Activated CD4-positive, alpha-beta T cell treated with anti-CD3 and anti-CD28 coated beads, Interleukin-2, Interleukin-6, amounts not matched to agents 100 ng/mL and 50 ng/mL, durations not matched to agents 16 hours and 8 hours (primary cell): ENCODE results near the gene GNAT2.
"Not testable (repeated sequence)": the region's sequence is repeated elsewhere in the genome, so short reads cannot be mapped to it uniquely, and the experiment has no call there.

Experiments used
- DNase-seq: peaks from one replicate; pipeline ENCODE4 v3.0.0-alpha.2; 2020

The GNAT2 gene

DNA sequence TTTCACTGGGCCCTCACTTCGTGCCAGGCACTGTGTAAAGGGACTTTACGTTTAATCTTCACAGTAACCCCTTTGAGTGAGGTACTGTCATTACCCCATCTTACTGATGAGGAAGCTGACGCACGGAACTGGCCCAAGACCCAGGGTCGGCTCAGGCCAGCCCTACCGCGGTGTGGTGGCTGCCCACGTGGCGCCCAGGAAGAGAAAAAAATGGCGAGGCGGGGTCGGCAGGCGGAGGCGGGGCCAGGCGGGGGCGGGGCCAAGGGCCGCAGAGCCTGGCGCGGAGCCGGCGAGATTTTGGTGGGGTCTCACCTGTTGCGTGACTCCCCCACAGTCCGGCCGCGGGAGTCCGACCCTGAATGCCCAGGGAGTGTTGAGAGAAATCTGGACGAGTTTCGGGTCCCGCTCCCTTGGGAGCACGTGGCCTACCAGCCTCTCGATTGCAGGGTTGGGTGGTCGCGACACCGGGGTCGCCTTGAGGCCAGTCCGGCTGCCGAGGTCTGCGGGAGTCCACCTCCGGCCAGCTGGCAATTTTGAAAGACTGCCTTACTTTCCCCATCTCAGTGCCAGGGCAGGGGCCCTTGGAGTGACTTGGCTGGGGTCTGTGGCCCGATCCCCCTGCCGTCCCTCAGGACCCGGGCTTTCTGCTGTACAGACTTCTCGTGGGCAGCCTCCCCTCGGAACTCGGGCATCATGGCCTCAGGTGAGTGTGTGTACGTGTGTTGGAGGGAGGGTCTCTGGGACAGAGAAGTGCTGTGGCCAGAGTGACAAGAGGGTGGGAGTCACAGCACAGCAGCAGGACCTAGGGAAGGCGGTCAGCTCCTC, at the start of gene GNAT2, which contains the start of gene AMPD2:
Gene GNAT2, minus strand, starts transcription at position 41 of the 825 bp plus-strand sequence. CDS start 6,746 bp downstream, outside the sequence.
Gene AMPD2, plus strand, starts transcription at position 262 of the 825 bp plus-strand sequence. CDS start 1,339 bp downstream, outside the sequence.
- peak; percentile 87 for DNase-seq

GRCh38 chr1:109668123-109668775, 48.8 kb upstream of the GNAT2 start:
- DNase-seq: no peak

DNA sequence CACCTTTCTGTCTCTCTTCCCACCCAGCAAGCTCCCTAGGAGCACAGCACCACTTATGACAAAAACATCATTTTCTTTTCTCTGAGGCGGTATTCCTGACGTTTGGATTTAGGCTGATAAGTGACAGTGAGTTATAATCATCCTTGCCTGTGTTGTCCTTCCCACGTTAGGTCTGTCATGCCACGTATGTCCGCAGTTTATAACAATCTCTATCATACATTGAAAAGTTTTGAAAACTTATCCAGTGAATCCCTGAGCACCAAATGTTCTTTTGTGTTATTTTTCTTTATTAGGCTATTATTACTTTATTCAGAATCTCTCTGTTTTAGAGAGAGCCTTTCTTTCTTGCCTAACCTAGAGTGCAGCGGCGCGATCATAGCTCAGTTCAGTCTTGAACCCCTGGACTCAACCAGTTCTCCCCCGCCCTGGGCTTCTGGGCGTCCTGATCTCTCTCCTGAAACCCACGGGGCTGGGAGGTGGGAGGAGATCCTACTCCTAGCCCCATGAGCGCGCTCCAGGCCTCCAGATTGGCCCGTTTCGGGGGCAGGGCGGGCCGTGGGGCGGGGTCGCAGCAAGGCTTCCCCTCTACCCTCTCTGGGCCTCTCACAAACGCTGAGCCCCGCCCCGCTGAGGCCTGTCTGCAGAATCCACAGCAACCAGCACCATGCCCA, 48.2 kb upstream of the GNAT2 start, which contains the start of gene GSTM2:
Gene GSTM2, plus strand, starts transcription at position 606 of the 671 bp plus-strand sequence. Its CDS starts 59 bp downstream, at position 665.
- DNase-seq: peak; percentile 84

- DNase-seq: no peak
These were observed 45.3 kb upstream of the GNAT2 start for GRCh38 chr1:109664671-109665070.

DNA sequence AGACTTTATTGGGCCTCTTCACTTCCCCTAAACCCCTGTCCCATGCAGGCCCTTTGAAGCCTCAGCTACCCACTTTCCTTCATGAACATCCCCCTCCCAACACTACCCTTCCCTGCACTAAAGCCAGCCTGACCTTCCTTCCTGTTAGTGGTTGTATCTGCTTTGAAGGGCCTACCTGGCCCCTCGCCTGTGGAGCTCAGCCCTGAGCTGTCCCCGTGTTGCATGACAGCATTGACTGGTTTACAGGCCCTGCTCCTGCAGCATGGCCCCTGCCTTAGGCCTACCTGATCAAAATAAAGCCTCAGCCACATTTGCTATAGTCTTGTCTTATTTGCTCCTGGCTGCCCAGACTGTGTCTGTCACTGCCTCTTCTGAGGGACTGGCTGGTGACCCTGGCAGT, 42.0 kb upstream of the GNAT2 start:
- DNase-seq: no peak

DNA sequence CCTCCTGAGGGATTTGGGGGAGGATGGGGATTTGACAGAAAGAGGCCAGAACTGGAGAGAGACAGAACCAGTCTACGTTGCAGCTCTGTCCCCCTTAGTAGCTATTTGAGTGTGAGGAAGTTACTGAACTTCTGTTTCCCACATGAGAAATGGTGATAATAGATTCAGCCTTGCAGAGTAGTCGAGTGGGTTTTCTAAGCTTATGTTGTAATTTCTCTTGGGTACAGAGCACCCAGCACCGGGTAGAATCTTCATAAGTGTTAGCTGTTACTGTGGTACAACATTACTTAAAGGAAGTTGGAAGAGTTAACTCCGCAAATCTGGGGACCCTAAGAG, 41.2 kb upstream of the GNAT2 start:
- DNase-seq: not testable (repeated sequence)

GRCh38 chr1:109659997-109660690, 40.7 kb upstream of the GNAT2 start:
- DNase-seq: no peak

DNA sequence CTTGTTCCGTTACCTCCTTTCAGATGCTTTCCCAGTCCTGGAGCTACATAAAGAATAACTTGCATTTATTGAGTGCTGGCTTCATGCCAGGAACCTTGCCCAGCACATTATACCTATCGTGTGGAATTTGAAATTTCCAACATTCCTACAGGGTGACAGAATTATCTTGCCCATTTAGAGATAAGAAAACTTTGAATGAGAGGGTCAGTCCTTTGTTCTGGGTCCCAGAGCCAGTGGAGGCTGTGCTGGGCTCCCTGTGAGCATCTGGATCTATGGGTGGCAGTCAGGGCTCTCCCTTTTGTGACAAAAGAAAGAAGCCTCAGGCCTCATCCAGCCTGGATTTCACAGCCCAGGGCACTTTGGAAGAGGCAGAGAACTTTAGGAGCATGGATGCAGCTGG, 39.7 kb upstream of the GNAT2 start:
- DNase-seq: no peak

DNA sequence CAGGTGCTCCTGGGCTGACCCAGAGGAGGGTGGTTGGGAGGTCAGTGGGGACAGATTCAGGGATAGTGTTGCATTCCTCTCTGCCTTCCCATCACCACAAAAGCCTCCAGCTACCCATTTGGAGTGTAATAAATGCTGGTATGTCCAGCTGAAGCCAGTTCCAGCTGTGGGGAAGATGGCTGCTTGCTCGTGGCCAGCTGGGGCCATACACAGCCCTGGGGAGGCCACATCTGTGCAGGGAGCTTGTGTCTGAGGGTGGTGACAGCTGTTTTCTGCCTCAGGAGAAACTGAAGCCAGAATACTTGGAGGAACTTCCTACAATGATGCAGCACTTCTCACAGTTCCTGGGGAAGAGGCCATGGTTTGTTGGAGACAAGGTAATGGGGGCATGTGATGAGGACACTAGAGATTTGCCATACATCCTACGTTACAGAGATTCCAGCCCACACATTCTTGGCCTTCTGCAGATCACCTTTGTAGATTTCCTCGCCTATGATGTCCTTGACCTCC, 39.2 kb upstream of the GNAT2 start:
- no peak for DNase-seq

GRCh38 chr1:109657970-109658369, 38.6 kb upstream of the GNAT2 start:
- no peak for DNase-seq

DNA sequence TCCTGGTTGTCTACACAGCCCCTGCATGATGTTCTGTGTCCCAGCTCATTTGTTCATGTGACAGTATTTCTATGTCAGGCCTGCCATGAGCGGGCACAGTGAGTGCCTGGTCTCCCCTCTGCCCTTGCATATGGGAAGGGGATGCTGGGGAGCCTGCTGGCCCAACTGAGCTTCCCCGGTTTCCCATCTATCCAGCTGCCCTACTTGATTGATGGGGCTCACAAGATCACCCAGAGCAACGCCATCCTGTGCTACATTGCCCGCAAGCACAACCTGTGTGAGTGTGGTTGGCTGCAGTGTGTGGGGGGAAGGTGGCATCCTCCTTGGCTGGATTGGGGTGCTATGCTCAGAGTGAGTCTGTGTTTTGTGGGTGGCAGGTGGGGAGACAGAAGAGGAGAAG, 38.0 kb upstream of the GNAT2 start:
- no peak for DNase-seq

GRCh38 chr1:109655615-109656519, 36.5 kb upstream of the GNAT2 start, which contains the start of gene GSTM4:
Gene GSTM4 (plus strand): TSS chr1:109656099. CDS start chr1:109656390, 291 bp downstream.
- DNase-seq: peak; percentile 75

DNA sequence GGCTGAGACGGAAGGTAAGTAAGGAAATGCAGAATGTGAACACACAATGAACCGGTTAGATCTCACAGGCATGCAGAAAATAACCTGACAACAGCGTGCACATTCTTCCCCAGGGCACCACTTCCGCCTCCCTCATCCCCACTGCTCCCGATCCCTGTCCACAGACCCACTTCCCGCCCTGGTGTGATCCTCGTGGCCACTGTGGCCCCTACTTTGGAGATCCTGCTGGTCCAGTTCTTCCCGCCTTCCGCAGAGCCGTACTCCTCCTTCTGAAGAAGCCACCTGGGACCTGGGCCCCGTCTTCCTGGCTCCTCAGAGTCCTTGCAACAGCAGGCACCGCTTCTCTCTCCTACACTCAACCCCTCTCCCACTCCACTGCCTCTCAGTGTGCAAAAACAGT, 35.1 kb upstream of the GNAT2 start:
- no peak for DNase-seq

DNA sequence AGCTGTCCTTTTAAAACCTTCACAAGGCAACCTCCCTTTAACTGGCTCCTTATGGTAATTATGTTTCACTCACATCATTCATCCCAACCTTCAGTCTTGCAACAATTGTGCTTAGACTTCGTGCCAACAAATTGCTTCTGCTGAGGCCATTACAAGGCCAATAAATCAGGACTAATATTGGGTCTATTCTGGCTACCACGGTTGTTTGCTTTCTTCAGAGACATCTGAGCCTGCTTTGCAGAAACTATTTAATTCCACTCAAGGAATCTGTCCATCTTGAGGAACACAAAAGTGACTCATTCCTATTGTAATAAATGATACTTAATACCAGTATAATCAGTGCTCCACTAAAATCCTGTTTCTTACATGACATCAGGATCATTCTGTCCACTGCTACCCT, 33.9 kb upstream of the GNAT2 start:
- no peak for DNase-seq

GRCh38 chr1:109652402-109652801, 33.0 kb upstream of the GNAT2 start:
- no peak for DNase-seq

- DNase-seq: no peak
These were observed 31.2 kb upstream of the GNAT2 start for GRCh38 chr1:109650609-109651008.

DNA sequence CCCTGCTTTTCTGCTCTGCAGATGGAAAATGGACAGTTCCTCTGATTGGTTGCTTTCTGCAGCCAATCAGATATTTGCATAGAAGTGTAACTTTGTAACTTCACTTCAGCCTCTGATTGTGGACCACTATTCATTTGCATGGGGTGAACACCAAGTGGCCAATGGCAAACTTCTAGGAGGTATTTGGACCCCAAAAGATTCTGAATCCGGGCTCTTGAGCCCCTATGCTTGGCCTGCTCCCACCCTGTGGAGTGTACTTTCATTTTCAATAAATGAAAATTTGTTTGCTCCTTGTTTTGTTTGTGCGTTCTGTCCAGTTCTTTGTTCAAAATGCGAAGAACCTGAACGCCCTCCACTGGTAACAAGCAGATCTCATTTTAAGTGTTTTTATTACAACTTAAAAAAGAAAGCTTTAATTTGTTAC, 30.1 kb upstream of the GNAT2 start:
- DNase-seq: no peak

- no peak for DNase-seq
These were observed 25.3 kb upstream of the GNAT2 start for GRCh38 chr1:109644670-109645069.

DNA sequence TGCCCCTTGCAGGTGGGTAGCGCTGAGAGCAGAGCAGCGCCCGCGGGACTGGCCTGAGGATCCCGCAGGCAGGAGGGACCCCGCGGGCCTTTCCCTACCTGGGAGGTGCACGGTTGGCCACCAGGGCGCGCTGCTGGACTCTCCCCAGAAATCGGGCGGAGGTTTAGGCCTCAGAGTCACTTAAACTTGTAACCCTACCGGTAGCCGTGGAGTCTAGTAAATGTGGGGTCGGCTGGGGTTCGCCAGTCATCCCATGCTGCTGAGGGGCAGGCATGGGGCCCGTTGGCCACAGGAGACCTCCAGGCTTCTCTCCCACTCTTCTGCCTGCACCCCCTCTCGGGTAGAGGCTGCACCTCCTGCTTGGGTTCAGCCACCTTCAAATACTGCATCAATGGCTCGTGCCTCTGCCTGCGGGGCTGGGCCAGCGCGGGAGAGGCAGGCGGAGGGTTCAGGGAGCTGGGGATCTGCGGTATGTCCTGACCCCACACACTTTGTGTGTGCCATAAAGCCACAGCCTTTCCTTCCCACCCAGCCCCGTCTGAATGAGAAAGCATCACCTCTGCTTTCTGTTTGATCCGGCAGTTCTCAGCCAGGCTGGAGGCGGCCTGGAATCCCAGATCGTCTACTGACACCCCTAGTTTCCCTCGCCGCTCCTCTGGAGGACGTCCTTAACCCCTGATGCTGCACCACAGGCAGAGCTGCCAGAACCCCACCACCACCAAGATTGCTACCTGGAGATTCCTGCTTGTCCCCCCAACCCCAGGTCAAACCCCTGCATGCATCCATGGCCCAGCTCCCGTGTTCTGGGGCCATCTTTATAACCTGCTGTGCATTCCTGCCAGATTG, 24.2 kb upstream of the GNAT2 start:
- peak; percentile 90 for DNase-seq

- no peak for DNase-seq
These were observed 23.2 kb upstream of the GNAT2 start for GRCh38 chr1:109642626-109643025.

GRCh38 chr1:109641861-109642260, 22.4 kb upstream of the GNAT2 start:
- no peak for DNase-seq
